Duodenal mucosa (tissue), 2 donors: ENCODE data around the gene C1QTNF8.

Source experiments
- H3K27ac ChIP-seq: one replicate; pipeline ENCODE4 v1.7.0; 2013; ENCODE audit warnings: low read depth, low read length
- H3K27me3 ChIP-seq, 2 donors: one replicate each; pipeline ENCODE4 v1.7.0; 2013; ENCODE audit warnings: low read length in 2 of 2, control low read depth in 1 of 2; ENCODE audit not compliant: insufficient read depth in 2 of 2, control insufficient read depth in 1 of 2
- H3K36me3 ChIP-seq, 2 donors: one replicate each; pipeline ENCODE4 v1.7.0; 2013; ENCODE audit warnings: low read length in 2 of 2, control low read depth in 1 of 2; ENCODE audit not compliant: insufficient read depth in 2 of 2, control insufficient read depth in 1 of 2
- H3K4me1 ChIP-seq, 2 donors: one replicate each; pipeline ENCODE4 v1.7.0; 2013; ENCODE audit warnings: low read length in 2 of 2, control low read depth in 1 of 2; ENCODE audit not compliant: insufficient read depth in 2 of 2, control insufficient read depth in 1 of 2
- H3K4me3 ChIP-seq, 2 donors: one replicate each; pipeline ENCODE4 v1.7.0; 2013; ENCODE audit warnings: low read length in 2 of 2, low read depth in 1 of 2
- H3K9ac ChIP-seq, 2 donors: one replicate each; pipeline ENCODE4 v1.7.0; 2013; ENCODE audit warnings: low read length in 2 of 2, low read depth in 1 of 2
- H3K9me3 ChIP-seq, 2 donors: one replicate each; pipeline ENCODE4 v1.7.0; 2013; ENCODE audit warnings: low read length in 2 of 2, control low read depth in 1 of 2; ENCODE audit not compliant: control insufficient read depth in 1 of 2

C1QTNF8 gene

GRCh38 chr16:1096169-1097082 lies at the start of gene C1QTNF8:
Gene C1QTNF8, minus strand, starts transcription at chr16:1096244. Its CDS starts 1,322 bp downstream, at chr16:1094922.
- peaks cover 29 to 36% of the 10 kb centered on the region in 2 donors for H3K27me3 ChIP-seq
- peaks cover 6 to 12% of the 10 kb centered on the region in 2 donors for H3K4me1 ChIP-seq
- no peak within 1 kb of the TSS for H3K9ac ChIP-seq
- H3K9me3 ChIP-seq = peaks cover 0 to 4% of the 10 kb centered on the region in 2 donors
- no peaks in the 10 kb centered on the region for H3K36me3 ChIP-seq
- no peak within 1 kb of the TSS for H3K4me3 ChIP-seq
- no peak within 1 kb of the TSS for H3K27ac ChIP-seq

GRCh38 chr16:1145383-1146100 lies 49.5 kb upstream of the C1QTNF8 start:
- no peak overlapping the region for H3K9ac ChIP-seq
- no peaks in the 10 kb centered on the region for H3K36me3 ChIP-seq
- H3K27ac ChIP-seq = no peak overlapping the region
- no peaks in the 10 kb centered on the region for H3K27me3 ChIP-seq
- peaks cover 0 to 3% of the 10 kb centered on the region in 2 donors for H3K9me3 ChIP-seq
- H3K4me1 ChIP-seq = no peaks in the 10 kb centered on the region
- no peak overlapping the region for H3K4me3 ChIP-seq

- H3K4me3 ChIP-seq = no peak overlapping the region
- no peaks in the 10 kb centered on the region for H3K27me3 ChIP-seq
- no peaks in the 10 kb centered on the region for H3K4me1 ChIP-seq
- no peak overlapping the region for H3K9ac ChIP-seq
- H3K27ac ChIP-seq = no peak overlapping the region
- H3K9me3 ChIP-seq = peaks cover 0 to 3% of the 10 kb centered on the region in 2 donors
- H3K36me3 ChIP-seq = no peaks in the 10 kb centered on the region
These were observed 48.7 kb upstream of the C1QTNF8 start for GRCh38 chr16:1144476-1145382.

- Histone ChIP-seq H3K9me3 (peaks cover 0 to 3% of the 10 kb centered on the region in 2 donors), H3K4me3 (no peak overlapping the region), H3K4me1 (no peaks in the 10 kb centered on the region), H3K27me3 (no peaks in the 10 kb centered on the region), H3K9ac (no peak overlapping the region), H3K36me3 (no peaks in the 10 kb centered on the region), H3K27ac (no peak overlapping the region)
These were observed 47.9 kb upstream of the C1QTNF8 start for GRCh38 chr16:1143761-1144450.

- Histone ChIP-seq H3K9me3 (peaks cover 0 to 1% of the 10 kb centered on the region in 2 donors), H3K36me3 (no peaks in the 10 kb centered on the region), H3K27me3 (no peaks in the 10 kb centered on the region)
These were observed 46.9 kb upstream of the C1QTNF8 start for GRCh38 chr16:1142911-1143310.

GRCh38 chr16:1141716-1142115 lies 45.7 kb upstream of the C1QTNF8 start:
- no peak overlapping the region for H3K9ac ChIP-seq
- H3K4me1 ChIP-seq = no peaks in the 10 kb centered on the region
- no peak overlapping the region for H3K4me3 ChIP-seq
- no peak overlapping the region for H3K27ac ChIP-seq
- no peaks in the 10 kb centered on the region for H3K27me3 ChIP-seq
- H3K36me3 ChIP-seq = no peaks in the 10 kb centered on the region
- H3K9me3 ChIP-seq = no peaks in the 10 kb centered on the region

More at GRCh38 chr16:1142911-1143310, 46.9 kb upstream of the C1QTNF8 start:
- Histone ChIP-seq H3K9ac (no peak overlapping the region), H3K4me1 (no peaks in the 10 kb centered on the region), H3K4me3 (no peak overlapping the region), H3K27ac (no peak overlapping the region)

- no peak overlapping the region for H3K27ac ChIP-seq
- no peaks in the 10 kb centered on the region for H3K27me3 ChIP-seq
- H3K4me3 ChIP-seq = no peak overlapping the region
- no peaks in the 10 kb centered on the region for H3K36me3 ChIP-seq
- no peaks in the 10 kb centered on the region for H3K4me1 ChIP-seq
- no peaks in the 10 kb centered on the region for H3K9me3 ChIP-seq
- H3K9ac ChIP-seq = no peak overlapping the region
These were observed 45.1 kb upstream of the C1QTNF8 start for GRCh38 chr16:1141191-1141590.

GRCh38 chr16:1140582-1141162 lies 44.6 kb upstream of the C1QTNF8 start:
- Histone ChIP-seq H3K27ac (no peak overlapping the region), H3K9ac (no peak overlapping the region), H3K4me1 (no peaks in the 10 kb centered on the region), H3K27me3 (no peaks in the 10 kb centered on the region), H3K4me3 (no peak overlapping the region), H3K36me3 (no peaks in the 10 kb centered on the region), H3K9me3 (no peaks in the 10 kb centered on the region)

- Histone ChIP-seq H3K4me3 (no peak overlapping the region), H3K36me3 (no peaks in the 10 kb centered on the region), H3K4me1 (peaks cover 5 to 8% of the 10 kb centered on the region in 2 donors), H3K9ac (no peak overlapping the region), H3K27ac (no peak overlapping the region), H3K27me3 (no peaks in the 10 kb centered on the region), H3K9me3 (no peaks in the 10 kb centered on the region)
These were observed 41.6 kb upstream of the C1QTNF8 start for GRCh38 chr16:1137604-1138003.
